GM19239 (cell line): Measurements from ENCODE around the gene TTC39C.
"Not testable (repeated sequence)": the region's sequence is repeated elsewhere in the genome, so short reads cannot be mapped to it uniquely, and the experiment has no call there.

Experiments used
- DNase-seq: peaks from one replicate; pipeline ENCODE4 v3.0.0; 2011; ENCODE audit warnings: low spot score; ENCODE audit not compliant: insufficient read length
- FAIRE-seq: peaks from 2 replicates; lab custom pipeline; 2011; peaks lifted over from hg19 to GRCh38; lab: Jason Lieb, UNC

The TTC39C gene

DNA sequence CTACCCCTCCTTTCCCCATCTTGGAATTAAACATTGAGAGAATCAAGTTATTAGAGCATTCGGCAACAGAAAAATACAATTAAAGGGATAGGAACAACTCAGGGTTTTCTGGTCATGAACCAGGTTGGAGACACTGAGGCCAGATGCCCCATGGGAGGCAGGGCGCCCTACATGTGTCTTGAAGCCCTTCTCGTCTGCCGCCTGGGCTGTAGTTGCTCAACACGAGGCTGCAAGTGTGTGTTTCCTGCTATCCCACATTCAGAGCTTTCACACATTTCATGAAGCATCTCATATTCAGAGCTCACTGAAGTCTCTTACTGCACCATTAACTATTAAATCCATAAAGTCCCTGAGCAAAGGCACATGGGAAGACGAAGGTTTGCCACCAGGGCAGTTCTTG is 28.8 kb downstream of the TTC39C start:
- DNase-seq (no peak), FAIRE-seq (no peak)

DNA sequence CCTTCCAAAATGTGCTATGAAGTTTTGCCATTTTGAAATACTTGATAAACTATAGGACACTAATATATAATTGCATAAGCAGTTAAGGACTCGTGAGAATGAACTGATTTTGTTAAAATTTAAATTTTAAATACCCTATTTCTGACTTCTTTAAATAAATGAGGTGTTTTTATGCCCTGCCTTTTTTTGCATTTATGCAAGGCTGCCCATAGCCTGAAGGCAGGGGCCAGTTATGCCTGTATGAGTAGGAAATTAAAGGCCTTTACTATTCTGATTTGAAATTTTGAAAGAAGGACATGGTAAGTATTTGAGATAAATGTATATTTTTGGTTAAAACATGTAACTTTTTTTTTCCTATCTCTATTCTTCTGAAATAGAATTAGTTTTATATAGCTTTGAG is 33.7 kb downstream of the TTC39C start:
- FAIRE-seq (no peak), DNase-seq (no peak)

DNA sequence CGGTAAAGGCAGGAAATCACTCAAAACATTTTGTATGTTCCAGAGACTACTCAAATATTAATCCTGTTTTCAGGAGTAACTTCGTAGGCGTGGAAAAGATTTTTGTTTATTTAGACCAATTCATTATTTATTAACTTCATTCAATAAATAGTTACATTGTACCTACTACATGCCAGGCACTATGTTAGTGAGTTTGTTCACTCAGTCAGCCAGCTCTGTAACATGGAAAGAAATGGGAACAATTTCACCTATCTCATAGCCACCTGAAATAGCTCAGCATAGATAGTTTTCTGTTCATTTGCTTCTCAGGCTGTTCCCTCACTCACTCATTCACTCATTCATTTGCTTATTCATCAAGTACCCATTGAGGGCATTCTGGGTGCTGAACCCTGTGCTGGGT is 34.6 kb downstream of the TTC39C start:
- DNase-seq (no peak), FAIRE-seq (no peak)

DNA sequence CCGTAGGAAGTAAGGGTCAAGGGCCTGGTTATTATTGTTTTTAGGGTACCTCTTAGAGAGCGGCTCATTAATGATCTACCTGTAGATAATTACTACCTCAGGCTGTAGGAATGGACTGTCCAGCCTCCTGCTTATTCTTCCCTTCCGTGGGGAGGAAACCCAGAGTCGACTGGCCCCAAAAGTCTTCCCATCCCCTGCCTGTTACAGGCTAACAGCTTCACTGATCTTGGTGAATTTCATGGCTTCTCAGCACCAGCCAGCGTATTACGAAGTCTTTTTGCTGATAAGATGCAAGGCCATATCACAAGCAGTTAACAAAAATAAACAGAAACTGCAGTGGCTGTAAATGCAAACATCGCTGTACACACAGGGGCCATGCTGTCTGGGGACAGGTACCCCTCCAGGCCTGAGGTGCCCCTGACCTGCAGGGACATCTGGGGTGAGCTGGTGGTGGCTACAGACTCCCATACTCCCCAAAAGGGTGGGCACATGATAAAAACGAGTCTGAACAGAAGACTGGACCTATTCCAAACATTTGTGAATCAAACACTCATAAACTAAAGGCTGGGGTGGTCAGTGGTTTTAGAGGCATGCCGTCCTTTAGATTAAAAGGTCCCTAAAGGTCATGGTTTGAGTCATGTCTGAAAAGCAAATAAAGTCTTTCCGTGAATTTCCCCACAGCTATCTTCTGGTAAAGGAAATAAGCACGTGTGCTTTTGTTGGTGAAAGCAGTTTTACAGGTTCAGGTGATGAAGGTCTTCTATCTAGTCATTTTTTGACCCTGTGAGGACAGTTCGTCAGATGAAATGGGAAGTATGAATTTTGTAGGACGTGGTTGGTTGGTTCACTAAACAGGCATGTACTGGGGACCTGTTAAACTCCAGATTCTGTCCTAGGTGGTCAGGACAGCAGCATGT is 36.7 kb downstream of the TTC39C start:
- DNase-seq, result no peak
- FAIRE-seq, result peak; percentile 84

DNA sequence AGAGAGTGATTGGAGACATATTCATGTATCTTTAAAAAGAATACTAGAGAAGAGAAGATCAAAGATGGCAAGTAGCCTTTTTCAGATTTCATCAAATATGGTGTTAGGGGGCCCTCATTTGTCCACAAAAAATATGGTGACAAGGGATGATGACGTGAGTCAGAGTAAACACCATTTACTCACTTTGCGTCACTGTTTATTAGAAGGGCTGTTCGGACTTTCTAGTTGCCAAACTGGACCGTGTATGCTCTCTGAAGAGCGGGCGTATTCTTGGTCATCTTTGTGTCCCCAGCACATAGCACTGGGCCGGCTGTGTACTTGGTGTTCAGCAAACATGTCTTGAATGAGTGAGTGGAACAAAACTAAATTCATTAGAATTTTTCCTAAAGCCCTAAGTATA is 37.5 kb downstream of the TTC39C start:
- FAIRE-seq, result no peak
- no peak for DNase-seq

DNA sequence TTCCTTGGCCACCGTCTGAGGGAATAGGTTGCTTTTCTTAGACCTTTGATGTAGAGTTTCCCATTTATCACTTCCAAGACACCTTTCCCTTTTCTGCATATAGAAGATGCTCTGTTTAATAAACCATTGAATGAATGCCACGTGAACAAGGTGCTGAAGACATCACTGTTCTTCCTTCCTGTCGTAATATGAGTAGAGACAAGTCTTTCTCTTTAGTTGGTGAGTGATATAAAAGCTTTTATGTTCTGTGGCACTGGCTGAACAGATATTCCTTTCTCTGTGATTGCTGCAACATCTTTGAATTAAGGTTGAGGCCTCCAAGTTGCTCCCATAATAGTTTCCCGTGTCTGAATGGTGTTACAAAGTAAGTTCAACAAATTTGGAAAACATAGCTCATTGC is 38.7 kb downstream of the TTC39C start:
- FAIRE-seq, result no peak
- no peak for DNase-seq

DNA sequence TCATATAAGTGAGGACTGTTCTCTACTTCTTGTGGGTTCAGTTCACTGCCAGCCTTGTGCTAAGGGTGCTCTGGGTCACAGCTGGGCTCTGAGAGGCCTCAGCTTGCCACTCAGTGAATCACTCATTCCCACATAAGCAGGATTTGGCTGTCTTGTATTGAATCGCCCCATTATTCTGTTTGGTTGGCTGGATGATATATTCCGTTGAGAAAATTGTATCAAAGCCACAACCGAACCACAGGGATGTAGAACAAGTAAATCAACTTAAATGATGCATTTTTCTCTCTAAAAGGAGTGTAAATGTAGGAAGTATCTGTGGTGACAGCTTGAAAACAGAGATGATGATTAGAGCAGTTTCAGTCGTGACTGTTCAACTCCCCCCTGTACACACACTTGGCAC is 39.6 kb downstream of the TTC39C start:
- DNase-seq, result no peak
- no peak for FAIRE-seq

DNA sequence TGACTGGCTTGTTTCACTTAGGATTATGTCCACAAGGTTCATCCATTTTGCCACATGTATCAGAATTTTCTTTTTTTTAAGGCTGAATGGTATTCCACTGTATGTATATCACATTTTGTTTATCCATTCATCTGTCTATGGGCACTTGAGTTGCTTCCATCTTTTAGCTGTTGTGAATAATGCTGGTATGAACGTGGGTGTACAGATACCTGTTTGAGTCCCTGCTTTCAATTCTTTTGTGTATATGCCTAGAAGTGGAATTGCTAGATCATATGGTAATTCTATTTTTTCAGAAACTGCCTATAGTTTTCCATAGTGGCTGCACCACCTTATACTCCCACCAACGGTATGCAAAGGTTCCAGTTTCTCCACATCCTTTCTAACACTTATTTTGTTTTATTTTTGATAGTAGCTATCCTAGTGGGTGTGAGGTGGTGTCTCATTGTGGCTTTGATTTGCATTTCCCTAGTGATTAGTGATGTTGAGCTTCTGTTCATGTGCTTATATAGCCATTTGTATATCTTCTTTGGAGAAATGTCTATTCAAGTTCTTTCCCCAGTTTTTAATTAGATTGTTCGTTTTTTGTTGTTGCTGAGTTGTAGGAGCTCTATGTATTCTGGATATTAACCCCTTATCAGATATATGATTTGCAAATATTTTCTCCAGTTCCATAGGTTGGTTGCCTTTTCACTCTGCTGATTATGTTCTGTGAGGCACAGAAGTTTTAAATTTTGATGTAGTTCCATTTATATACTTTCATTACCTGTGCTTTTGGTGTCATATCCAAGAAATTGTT is 40.7 kb downstream of the TTC39C start:
- peak; percentile 71 for FAIRE-seq
- DNase-seq, result no peak

DNA sequence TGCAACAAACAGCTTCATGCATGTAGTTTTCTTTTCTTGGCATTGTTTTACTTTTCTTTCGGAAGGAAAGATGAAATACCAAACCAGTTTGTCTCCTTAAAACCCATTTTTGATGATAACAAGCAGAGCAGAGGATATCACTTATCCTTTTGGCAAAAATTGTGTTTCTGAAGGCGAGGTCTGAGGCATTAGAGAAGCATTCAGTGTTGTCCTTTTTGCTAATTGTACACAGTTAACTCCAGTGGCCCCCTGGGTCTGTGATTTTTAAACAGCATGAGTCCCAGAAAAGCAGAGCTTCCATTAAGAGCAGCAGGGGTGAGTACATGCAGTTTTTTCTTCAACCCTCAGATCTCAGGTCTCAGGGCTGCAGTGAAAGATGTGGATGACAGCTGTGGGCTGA is 41.3 kb downstream of the TTC39C start:
- DNase-seq (no peak), FAIRE-seq (peak; percentile 26)

DNA sequence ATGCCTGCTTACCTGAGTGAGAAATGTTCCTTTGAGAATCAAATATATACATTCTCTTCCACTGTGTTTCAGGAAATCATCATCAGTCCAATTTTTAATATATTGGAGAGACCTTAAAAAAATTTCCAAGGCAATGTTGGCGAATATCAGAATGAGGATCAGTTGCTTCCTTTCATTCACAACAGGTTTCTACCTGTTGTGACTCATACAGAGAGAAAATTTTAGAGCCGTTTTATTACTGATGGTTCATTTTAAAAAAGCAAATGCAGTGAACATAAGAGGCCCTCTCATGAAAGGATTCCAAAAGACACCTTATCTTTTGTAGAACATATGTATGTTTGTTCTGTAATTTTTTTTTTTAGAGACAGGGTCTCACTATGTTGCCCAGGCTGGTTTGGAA is 42.0 kb downstream of the TTC39C start:
- no peak for DNase-seq
- FAIRE-seq, result no peak

DNA sequence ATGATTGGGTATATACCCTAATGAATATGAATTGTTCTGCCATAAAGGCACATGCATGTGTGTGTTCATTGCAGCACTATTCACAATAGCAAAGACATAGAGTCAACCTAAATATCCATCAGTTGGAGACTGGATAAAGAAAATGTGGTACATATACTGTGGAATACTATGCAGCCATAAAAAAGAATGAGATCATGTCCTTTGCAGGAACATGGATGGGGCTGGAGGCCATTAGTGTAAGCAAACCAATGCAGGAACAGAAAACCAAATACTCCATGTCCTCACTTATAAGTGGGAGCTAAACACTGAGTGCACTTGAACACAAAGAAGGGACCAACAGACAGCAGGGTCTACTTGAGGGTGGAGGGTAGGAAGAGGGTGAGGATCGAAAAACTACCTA is 43.2 kb downstream of the TTC39C start:
- FAIRE-seq (no peak), DNase-seq (no peak)

DNA sequence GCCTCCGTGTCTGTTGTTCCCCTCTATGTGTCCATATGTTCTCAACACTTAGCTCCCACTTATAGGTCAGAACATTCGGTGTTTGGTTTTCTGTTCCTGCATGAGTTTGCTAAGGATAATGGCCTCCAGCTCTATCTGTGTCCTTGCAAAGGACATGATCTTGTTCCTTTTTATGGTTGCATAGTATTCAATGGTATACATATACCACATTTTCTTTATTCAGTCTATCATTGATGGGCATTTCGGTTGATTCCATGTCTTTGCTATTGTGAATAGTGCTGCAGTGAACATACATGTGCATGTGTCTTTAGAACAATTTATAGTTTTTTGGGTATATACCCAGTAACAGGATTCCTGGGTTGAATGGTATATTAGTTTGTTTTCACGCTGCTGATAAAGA is 44.8 kb downstream of the TTC39C start:
- not testable (repeated sequence) for DNase-seq, FAIRE-seq

DNA sequence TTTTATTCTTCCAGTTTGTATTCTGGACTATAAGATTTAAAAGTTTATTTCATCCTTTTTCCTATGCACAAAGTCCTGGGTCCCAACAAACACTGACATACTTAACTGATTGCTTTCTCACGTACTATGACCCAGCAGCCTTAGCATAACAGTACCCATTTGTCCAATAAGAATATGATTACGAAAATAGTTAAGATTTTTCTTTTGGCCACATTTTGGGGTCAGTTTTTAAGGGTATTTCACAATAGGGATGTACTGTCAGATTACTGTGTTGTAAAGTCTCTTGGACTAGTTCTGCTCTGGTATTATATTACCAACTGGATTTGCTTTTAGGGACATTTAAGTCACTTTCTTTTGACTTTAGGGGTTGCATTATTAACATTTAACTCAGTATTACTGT is 46.1 kb downstream of the TTC39C start:
- no peak for DNase-seq
- no peak for FAIRE-seq

DNA sequence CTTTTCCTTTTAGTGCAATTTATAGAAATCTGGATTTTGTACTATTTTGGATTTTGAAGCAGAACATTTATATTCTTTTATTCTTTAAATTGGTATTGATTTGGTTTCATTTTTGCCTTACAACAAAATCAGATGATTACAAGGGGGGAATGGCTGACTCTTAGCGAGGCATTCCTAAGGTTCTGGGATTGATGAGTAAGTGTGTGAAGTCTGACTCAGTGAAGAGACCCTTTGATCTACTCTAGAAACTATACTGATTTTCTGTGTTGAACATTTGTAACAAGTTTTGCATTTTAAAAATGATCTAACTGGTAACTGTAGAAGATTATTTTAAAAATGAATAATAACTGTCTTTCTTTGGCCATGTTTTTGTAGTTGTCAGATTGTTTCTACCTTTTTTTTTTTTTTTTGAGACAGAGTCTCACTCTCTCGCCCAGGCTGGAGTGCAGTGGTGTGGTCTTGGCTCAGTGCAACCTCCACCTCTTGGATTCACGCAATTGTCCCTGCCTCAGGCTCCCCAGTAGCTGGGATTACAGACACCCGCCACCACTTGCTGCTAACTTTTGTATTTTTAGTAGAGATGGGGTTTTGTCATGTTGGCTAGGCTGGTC is 48.7 kb downstream of the TTC39C start:
- FAIRE-seq, result no peak
- no peak for DNase-seq

DNA sequence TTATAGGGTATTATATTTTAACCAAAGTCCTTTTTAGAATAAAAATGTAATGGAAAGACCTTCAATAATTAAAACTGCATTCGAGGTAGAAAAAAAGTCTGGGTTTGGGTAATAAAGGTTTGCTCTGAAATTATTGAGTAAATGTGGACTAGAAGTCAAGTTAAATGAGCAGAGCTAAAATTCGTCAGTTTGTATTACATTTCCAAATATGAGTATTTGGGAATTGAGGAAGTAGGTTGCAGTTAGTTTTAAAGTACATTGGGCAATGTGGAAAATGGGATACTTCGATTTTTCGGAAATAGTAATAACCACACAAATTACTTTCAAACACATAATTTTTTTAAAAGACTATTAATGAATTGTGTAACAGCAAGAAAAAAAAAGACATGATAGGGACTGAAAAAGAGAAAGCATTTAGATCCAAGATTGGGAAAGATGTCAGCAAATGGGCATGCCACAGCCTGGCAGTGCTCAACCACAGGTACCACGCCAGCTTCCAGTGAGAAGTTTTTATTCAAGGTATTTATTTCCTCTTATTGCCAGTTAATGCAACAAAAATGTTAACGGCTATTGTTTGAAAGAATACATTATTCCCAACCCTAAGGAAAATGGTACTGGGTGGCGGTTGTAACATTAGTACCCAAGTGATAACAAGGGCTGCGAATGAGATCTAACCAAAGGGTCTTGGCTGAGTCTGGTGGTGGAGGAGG is 50.0 kb downstream of the TTC39C start:
- FAIRE-seq (no peak), DNase-seq (no peak)

DNA sequence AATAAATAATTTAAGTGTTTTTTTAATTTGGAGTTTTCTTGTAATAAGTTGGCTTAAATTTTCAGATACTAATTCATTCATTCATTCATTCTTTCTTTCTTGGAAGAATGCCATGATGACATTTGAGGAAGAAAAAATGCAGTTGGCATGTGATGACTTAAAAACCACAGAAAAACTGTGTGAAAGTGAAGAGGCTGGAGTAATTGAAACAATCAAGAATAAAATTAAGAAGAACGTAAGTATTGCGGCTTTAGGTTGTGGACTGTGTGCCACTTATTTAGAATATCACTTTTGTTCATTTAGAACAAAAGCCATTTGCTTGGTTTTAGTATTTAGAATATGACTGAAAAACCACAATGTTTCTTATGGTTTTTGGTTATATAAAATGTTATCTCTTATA is 51.4 kb downstream of the TTC39C start:
- DNase-seq (no peak), FAIRE-seq (no peak)

DNA sequence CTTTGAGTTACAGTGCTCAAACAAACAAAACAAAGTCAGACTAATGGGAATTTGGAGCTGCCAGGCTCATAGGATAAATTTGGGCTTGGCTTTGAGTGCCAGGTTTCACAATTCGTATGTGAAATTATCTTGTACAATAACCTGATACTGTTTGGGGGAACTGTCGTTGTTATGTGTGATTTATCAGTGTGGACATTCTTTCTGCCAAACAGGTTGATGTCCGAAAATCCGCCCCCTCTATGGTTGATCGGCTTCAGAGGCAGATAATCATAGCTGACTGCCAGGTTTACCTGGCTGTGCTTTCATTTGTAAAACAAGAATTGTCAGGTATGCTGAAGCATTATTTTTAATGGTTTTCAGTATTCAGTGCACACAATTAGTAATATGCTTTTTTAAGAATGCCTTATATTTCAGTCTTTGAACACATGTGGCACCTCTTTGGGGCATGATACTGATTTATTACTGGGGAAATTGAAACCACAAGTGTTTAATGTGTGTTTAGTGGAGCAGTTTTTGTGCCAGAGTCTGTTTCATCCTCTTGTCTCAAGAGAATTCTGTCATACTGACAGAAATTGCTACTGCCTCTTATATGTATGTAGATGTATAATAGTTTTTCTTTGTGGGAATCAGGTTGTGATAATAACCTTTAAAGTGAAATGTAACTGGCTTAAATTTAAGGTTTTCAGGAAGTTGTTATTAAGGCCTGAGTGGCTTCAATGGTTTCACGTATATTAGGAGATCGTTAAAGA is 54.6 kb downstream of the TTC39C start:
- no peak for DNase-seq
- FAIRE-seq, result no peak

DNA sequence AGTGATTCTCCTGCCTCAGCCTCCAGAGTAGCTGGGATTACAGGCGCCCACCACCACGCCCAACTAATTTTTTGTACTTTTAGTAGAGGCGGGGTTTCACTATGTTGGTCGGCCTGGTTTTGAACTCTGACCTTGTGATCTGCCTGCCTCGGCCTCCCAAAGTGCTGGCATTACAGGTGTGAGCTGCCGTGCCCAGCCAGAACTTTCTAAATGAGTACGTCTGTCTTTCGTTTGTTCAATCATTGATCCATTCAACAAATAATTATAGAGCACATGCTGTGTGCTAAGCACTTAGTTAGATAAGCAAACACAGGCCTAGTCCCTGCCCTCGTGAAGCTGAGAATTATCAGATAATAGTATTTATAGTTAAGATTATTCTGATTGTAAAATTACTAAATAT is 56.5 kb downstream of the TTC39C start:
- FAIRE-seq, result no peak
- no peak for DNase-seq

DNA sequence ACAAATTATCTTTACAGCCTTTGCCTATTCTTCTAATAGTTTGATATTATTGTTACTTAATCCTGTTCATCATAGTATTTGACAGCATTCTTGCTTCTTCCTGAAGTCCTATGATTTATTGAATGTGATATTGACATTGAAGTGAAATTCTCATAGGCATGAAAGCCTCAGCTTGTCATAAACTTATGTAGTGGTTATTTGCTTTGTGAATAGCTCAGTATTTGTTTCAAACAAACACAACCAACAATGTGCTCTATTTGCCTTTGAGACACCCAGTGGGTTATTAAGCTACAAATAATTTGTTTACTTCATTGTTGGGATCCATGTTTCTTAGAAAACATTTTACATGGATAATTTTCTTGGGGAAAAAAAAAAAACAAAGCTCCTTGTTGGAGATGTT is 57.2 kb downstream of the TTC39C start:
- FAIRE-seq, result no peak

DNA sequence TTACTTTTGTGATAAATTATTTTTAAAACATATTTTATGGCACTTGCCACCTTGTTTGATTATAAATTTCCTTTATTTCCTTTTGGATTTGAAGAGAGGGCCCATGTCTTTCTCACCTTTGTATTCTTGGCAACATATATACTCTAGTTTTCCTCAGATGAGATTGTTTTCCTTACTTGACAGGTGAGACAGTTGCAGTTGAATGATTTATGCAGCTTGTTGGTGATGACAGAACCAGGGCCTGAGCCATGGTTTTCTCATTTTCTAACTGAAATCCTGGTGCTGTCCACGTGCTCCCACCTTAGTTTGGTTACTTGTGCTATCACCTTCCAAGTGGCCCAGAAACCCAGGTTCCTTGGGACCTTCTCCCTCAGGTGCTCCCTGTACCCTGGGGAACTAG is 58.2 kb downstream of the TTC39C start:
- no peak for DNase-seq
- no peak for FAIRE-seq

More for the DNA sequence above, 57.2 kb downstream of the TTC39C start:
- DNase-seq, result no peak
